GM21515 (cell line): ENCODE data around the gene NPHP4.

Source experiments
- ATAC-seq: cut with Tn5 transposase; IDR thresholded peaks from one replicate; pipeline ENCODE4 v1.9.1; 2021; ENCODE audit not compliant: unreplicated experiment

NPHP4 gene

DNA sequence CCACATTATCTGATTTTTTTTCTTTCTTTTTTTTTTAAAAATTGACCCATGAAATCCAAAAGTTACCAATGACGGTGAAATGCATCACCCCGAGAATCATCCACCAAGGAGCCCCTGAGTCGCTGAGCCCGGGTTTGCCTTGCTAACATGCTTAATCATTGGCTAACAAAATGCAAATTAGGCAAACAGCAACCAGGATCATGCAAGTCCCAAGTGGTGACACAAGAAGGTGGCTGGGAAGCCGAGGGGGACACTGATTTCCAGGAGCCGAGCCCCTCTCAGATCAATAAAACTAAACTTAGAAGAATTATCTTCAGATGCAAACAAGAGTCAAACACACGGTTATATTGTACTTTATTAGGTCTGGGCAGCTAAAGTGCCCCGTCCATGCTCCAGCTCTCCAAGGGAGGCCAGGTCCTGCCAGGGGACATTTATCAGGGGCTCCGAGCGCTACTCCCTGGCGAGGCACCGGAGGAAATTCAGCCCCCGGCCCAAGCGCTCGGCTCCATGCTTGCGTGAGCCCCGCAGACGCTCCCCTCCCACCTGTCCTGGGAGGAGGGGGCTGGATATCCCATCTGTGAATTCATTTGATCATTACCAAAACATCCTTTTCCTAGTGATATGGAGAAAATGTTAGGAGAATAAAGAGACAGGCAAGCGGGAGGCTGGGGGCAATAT is 154.1 kb downstream of the NPHP4 start:
- no peak for ATAC-seq

DNA sequence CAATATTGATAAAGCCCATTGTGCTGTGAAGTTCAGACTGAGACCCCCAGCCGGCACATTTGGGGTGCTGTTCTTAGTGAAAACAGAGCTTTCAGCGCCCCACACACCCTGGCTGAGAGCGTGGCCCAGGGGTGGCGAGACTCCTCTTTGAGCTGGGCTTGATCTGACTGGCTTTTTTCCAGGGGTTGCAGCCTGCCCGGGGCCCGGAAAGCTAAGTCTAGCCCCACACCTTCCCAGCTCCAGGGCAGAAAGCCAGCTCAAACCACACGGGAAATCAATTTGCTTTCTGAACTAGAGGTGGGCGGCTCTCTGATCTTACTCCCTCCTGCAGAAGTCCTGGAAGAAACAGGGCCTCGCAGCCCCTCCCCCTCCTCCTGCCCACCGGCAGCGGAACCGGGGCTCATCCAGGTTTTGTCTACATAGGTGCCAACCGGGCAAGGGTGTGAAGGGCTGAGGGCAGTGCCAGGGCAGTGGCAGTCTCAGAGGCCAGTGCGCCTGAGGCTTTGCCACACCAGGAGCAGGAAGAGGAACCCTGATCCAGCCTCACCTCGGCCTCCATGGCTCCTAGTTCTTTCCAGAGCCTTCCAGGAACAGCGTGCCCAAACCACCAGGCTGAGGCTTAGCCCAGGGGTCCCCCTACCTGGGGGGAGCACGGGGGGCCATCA is 155.3 kb downstream of the NPHP4 start:
- no peak for ATAC-seq

DNA sequence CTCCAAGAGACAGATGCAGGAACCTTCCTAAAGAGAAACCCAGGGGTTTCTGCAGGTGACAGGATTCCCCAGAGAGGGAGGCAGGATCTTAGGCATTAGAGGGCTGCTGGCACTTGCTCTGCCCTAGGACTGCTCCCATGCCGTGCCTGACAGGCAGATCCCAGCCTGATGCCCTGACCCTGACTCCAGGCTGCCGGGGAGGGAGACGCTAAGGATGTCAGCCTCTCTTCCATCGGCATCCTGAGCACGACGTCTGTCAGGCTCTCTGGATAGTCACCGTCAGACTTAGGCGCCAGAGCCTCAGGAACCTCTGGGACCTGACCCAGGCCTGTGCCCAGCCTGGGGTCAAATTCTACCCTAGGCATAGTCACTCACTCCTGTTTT is 157.1 kb downstream of the NPHP4 start:
- ATAC-seq: no peak

GRCh38 chr1:5834477-5835178 is 157.6 kb downstream of the NPHP4 start:
- ATAC-seq: no peak

DNA sequence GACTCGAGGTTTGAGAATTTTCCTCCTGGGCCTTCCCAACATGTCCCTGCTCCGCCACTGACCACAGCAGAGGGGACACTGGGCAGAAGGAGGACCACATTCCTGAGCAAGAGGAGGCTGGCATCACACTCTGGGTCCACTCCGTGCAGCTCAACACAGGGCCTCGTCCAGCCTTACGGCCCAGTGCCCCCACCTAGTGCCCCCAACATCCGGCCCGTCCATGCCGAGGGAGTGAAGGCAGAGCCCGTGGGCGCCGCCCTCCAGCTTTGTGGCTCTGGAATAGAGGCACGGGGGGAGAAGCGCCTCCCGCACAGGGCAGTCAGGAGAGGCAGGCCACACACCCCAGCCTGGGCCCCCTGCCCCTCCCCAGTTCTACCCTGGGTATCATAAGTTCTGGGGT is 158.3 kb downstream of the NPHP4 start:
- no peak for ATAC-seq

DNA sequence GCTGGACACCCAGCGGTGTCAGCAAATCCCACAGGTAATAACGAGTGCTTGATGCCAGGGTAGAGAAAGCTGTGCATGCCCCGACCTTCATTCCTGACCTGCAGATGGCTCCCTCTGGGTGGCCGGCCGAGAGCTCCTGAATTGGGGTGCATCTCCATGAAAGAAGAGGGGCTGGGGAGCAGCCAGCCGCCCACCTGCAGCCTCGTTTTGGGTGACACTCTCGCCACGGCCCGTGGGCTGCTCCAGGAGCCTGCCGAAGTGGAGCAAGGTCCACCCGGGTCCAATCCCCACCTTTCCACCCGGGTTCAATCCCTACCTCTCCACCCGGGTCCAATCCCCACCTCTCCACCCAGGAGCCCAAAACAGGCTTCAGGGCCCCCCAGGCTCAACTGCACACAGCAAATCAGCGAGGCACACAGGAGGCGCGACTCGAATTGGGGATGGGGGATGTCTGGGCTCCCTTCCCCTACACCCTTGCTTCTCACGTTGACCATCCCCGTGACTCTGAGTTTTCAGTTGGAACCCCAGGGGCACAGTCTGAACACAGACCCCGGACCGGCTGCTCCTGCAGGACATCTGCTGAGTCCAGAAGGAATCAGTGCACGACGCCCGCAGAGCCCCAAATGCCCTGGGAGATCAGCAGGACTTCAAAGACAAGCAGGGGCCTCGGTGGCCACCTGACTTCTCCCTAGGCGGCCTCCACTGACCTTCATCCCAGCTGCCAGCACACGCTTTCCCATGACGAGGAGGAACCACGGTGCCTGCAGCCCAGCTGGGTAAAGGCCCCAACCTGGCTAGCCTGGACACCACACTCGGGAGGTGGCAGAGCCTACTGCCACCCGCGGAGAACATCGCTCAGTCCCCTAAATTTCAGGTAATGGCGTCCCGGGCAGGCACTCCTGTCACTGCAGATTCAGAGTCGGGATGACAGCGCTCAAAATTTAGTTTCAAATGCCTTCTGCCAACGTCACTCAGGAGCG is 159.0 kb downstream of the NPHP4 start:
- ATAC-seq: no peak

- ATAC-seq: no peak
Observed at GRCh38 chr1:5831600-5832335, 160.5 kb downstream of the NPHP4 start.

- ATAC-seq: no peak
Observed at GRCh38 chr1:5830771-5831599, 161.2 kb downstream of the NPHP4 start.

GRCh38 chr1:5829414-5829813 is 162.8 kb downstream of the NPHP4 start:
- ATAC-seq: no peak

GRCh38 chr1:5828308-5828935 is 163.8 kb downstream of the NPHP4 start:
- no peak for ATAC-seq

DNA sequence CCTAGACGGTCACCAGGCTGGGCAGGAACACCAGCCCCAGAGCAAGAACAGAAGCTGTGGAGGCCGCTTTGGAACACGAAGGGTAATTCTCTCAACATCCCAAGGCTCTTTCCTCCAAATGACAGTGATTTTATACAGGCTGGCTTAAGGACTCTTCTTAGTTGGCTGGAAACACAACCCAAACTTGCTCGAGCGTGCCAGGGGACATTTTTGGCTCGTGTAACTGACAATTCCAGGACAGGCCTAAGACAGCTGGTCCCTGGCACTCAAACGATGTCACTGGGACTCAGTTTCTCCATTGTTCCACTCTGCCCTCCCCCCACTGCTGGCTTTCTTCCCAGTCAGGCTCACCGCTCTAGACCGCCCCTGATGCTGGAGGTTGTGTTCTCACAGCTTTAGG is 164.7 kb downstream of the NPHP4 start:
- ATAC-seq: no peak

GRCh38 chr1:5826601-5827000 is 165.6 kb downstream of the NPHP4 start:
- ATAC-seq: no peak

DNA sequence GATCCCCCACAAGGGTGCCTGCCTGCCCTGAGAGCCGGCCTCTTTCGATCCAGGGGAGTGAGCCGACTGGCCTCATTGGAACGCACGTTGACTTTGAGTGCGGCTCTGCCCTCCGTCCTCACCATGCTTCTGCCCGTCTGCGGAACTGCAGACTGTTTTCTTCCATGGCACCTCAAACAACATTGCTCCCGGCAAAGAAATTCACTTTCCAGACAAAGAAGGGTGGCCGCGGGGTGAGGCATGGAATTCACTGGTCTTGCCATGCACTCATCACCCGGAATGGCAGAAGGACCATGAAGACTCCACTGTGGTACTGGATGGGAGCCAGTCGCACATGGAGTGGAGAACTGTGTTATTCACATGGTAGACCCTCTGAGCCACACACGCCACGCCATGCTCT is 169.5 kb downstream of the NPHP4 start:
- ATAC-seq: no peak

- no peak for ATAC-seq
Observed at GRCh38 chr1:5822266-5822665, 170.0 kb downstream of the NPHP4 start.

GRCh38 chr1:5821540-5822176 is 170.6 kb downstream of the NPHP4 start:
- no peak for ATAC-seq

- no peak for ATAC-seq
Observed at GRCh38 chr1:5820026-5820421, 172.2 kb downstream of the NPHP4 start.

- ATAC-seq: no peak
Observed at GRCh38 chr1:5819391-5820025, 172.7 kb downstream of the NPHP4 start.

DNA sequence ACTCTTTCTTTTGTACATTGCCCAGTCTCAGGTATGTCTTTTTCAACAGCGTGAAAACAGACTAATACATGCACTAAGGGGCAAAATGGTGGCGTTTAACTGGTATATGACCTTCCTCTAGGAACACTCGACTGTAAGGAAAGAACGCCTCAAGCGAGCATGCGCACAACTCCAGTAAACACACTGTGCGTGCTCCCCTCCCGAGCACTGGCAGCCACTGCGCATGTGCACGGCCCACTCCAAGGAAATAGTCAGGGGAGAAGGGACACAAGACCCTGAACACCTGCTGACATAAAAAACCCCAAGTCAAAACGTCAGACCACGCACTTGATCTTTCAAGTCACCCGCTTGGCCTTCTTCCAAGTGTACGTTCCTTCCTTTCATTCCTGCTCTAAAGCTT is 173.5 kb downstream of the NPHP4 start:
- ATAC-seq: no peak
